Ectodermal cell (in vitro differentiated cells): ENCODE data around the gene ATG12.

ENCODE experiments used
- H3K27ac ChIP-seq: 2 replicates; pipeline ENCODE4 v1.7.0; 2013; ENCODE audit warnings: mild to moderate bottlenecking, low read depth, low read length; ENCODE audit not compliant: insufficient read depth, poor library complexity, severe bottlenecking
- H3K27me3 ChIP-seq: 2 replicates; pipeline ENCODE4 v1.7.0; 2013; ENCODE audit warnings: mild to moderate bottlenecking, low read length; ENCODE audit not compliant: insufficient read depth, control insufficient read depth, poor library complexity, severe bottlenecking
- H3K36me3 ChIP-seq: one replicate; pipeline ENCODE4 v1.7.0; 2013; ENCODE audit warnings: low read length; ENCODE audit not compliant: control insufficient read depth, insufficient read depth
- H3K4me1 ChIP-seq: one replicate; pipeline ENCODE4 v1.7.0; 2013; ENCODE audit warnings: low read length; ENCODE audit not compliant: control insufficient read depth, insufficient read depth
- H3K4me3 ChIP-seq: 2 replicates; pipeline ENCODE4 v1.7.0; 2013; ENCODE audit warnings: low read depth, low read length, control low read depth; ENCODE audit not compliant: insufficient read depth
- H3K9me3 ChIP-seq: 2 replicates; pipeline ENCODE4 v1.7.0; 2013; ENCODE audit warnings: mild to moderate bottlenecking, low read length, moderate library complexity; ENCODE audit not compliant: control insufficient read depth
- WGBS, 2 experiments: methylation state at CpG; one replicate each; pipeline ENCODE4 v1.1.7; 2013; ENCODE audit warnings: missing lambda C conversion rate in 2 of 2; 5-methylcytosine and 5-hydroxymethylcytosine counted together

Gene ATG12

DNA sequence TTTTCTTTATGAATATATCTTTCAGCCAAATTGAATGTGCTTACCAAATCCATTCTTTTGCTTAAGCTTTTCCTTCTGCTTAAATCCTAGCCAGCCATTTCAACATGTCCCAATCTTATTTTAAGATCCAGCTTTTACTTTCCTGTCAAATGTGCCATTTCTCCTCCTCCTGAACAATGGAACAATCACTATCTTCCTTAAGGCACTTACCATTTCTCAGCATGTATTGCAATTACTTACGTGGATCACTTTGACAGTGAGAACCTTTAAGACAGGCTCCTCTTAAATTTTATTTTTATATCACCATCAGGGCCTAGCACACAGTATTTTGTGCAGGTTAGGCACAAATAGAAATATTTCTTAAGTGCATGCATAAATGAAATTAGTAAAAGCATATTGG lies 20.5 kb downstream of the ATG12 start:
- H3K27ac ChIP-seq = no peak overlapping the region

DNA sequence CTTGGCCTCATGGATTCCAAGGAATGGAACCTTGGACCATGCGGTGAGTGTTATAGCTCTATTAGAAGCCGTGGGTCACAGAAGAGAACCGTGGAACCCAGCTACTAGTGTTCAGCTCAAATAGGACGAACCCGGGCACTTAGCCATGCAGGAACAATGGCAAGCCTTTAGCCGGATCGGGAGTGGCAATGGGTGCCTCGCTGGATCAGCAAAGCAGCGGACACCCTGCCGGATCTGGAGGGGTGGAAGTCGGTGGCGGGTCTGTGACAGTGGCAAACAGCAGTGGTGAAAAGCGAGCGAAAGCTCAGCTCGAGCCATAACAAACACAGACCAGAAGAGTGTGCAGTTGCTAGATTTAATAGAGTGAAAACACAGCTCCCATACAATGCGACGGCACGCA lies 22.5 kb downstream of the ATG12 start:
- Histone ChIP-seq H3K9me3 (no peaks in the 10 kb centered on the region), H3K4me1 (peaks cover 3% of the 10 kb centered on the region), H3K36me3 (no peaks in the 10 kb centered on the region), H3K27ac (no peak overlapping the region), H3K4me3 (no peak overlapping the region), H3K27me3 (peaks cover 25% of the 10 kb centered on the region)
- WGBS, 2 experiments = 93 to 94% methylated on average over 18 of the region's 18 CpGs

More for the DNA sequence above, 20.5 kb downstream of the ATG12 start:
- no peaks in the 10 kb centered on the region for H3K9me3 ChIP-seq
- no peak overlapping the region for H3K4me3 ChIP-seq
- H3K27me3 ChIP-seq = peaks cover 5% of the 10 kb centered on the region
- H3K36me3 ChIP-seq = no peaks in the 10 kb centered on the region
- H3K4me1 ChIP-seq = no peaks in the 10 kb centered on the region
- 89 to 93% methylated on average over 1 of the region's 1 CpG for WGBS, 2 experiments

DNA sequence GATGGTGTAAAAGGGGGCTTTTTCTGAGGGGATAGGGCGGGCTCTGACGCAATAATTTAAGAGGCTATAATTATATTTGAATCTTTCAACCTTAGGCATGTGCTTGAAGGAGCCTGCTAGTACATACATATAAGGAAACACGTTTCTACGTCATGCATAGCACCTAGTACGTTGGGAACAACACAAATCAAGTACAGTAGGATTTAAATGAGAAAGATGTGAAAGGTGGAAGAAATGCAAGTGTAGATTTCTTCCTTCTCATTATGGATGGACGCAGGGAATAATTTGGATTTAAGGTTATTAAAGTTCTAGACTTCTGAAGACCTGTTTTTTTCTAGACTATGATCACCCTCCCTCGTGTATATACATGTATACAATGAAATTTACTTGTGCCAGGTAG lies 24.0 kb downstream of the ATG12 start:
- H3K9me3 ChIP-seq = no peaks in the 10 kb centered on the region
- H3K27me3 ChIP-seq = peaks cover 26% of the 10 kb centered on the region
- no peaks in the 10 kb centered on the region for H3K36me3 ChIP-seq
- H3K4me3 ChIP-seq = no peak overlapping the region
- peaks cover 3% of the 10 kb centered on the region for H3K4me1 ChIP-seq
- 89 to 94% methylated on average over 3 to 7 of the region's 7 CpGs for WGBS, 2 experiments
- H3K27ac ChIP-seq = no peak overlapping the region

DNA sequence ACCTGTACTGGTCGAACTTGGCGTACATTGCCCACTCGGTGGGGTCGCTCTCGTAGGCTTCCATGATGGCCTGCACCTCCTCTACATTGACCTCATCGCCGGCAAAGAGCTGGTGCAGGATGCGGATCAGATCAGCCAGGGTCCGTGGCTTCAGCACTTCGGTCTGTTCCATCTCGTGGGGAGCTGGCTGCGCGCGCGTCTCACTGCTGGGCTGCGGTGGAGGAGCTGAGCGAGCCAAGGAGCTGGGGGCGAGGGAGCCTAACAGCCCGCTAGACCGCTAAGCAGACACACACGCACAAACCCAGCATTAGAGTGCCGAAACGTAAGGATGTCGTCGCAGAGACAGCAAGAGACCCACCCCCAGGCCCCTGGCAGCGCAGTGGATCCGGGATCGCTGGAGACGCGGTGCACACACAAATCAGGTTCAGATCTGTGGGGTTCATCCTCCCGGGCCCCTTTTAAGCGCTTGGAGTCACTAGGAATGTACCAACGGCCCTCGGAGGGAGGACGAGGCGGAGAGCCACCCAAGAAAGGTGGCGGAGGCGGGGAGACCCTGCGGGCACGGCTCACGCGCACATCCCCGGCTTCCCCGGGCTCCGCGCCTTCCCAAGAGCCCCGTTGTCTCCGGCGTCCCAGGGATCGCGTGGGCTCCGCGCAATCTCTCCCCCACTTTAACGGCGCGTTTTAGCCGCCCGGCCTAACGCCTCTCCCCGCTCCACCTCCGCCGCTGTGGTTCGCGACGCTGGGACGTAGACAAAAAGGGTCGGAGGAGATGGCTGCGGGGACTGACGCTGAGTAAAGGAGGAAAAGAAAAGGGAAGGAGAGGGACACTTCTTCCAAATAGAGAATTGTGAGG lies 24.9 kb downstream of the ATG12 start, which contains the start of gene CDO1:
Gene CDO1 (minus strand): TSS at position 434 of the 856 bp plus-strand sequence. CDS start 262 bp downstream, at position 172.
- Histone ChIP-seq H3K36me3 (no peaks in the 10 kb centered on the region), H3K27ac (peak within 1 kb of the TSS; percentile 92), H3K4me3 (peak within 1 kb of the TSS; percentile 84), H3K27me3 (peaks cover 26% of the 10 kb centered on the region), H3K4me1 (peaks cover 3% of the 10 kb centered on the region), H3K9me3 (no peaks in the 10 kb centered on the region)
- WGBS, 2 experiments = 0% methylated on average over 69 of the region's 69 CpGs

DNA sequence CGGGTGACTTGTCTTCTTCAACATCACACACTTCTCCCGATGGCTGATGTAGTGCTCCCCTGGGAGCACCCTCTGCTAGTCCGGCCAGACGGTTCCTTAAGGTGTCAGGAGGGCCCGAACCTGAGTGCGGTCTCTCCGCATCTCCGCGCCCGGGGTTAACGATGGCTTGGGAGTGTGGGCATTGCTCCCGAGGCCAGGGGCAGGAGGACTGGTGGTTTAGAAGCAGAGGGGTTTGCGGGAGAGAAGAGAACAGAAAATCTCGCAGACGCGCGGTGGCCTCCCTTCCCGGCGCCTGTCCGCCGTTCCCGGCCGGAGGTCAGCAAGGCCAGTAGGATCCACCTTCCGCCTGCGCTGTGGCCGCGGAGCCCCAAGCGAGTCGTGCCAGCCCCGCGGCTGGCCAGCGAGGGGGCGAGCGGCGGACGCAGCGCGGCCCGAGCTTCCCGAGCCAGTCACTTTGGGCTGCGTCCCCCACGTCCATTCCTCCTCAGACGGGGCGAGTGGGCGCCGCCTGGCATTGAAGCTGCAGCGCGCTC lies 25.6 kb downstream of the ATG12 start:
- Histone ChIP-seq H3K27ac (no peak overlapping the region), H3K4me1 (peaks cover 3% of the 10 kb centered on the region), H3K36me3 (no peaks in the 10 kb centered on the region), H3K9me3 (no peaks in the 10 kb centered on the region), H3K4me3 (peak overlapping the region; percentile 84), H3K27me3 (peaks cover 26% of the 10 kb centered on the region)
- 1% methylated on average over 48 of the region's 48 CpGs for WGBS, 2 experiments

DNA sequence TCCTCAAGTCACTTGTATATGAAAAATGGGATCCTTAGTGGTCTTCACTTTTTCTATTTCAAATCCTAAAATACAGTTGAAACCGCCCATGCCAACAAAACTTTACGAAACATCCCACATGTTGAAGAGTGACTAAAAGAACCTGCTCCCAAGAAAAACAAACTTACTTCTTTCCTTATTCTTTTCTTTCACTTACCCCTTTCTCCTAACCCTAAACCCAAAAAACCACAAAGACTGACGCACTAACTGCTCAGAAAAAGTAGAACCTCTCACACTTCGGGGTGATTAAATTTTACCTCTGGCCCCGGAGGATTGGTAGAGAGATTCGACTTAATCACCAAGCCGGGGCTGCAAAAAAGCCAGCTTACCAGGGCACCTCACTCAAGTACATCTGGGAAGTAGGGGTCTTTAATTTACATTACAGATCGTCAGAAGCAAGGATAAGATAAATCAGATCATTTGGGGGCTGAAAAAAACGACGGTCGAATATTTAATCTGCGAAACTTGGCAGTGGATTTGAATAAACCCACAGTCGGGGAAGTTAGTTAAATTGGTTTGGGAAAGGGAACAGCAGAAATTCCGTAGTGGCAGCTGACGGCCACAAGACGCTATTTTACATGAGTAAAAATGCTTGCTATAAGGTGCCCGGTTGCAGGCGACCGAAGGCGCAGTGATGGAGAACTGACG lies 26.2 kb downstream of the ATG12 start:
- no peak overlapping the region for H3K27ac ChIP-seq
- whole genome bisulfite sequencing, 2 experiments = 27 to 32% methylated on average over 21 of the region's 21 CpGs
- peaks cover 3% of the 10 kb centered on the region for H3K4me1 ChIP-seq
- peaks cover 26% of the 10 kb centered on the region for H3K27me3 ChIP-seq
- peak overlapping the region; percentile 84 for H3K4me3 ChIP-seq
- no peaks in the 10 kb centered on the region for H3K36me3 ChIP-seq
- H3K9me3 ChIP-seq = no peaks in the 10 kb centered on the region

DNA sequence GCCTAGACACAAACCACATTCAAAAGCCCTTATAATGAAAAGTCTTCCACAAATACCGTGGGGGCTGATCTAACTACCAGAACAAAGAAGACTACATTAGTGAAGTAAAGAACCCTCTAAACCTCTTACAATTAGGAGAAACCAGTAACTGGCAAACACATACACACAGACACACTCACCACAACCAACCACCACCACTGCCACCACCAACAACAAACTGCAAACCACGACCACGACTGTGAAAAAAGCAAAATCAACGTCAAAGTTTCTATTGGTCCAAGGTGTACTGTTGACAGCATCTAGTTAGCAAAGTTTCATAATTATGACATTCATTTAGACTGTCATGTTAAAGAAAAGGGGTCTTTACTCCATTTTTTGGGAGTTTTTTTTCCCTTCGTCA lies 27.6 kb downstream of the ATG12 start:
- WGBS, 2 experiments = 87 to 89% methylated on average over 5 of the region's 5 CpGs
- peaks cover 3% of the 10 kb centered on the region for H3K4me1 ChIP-seq
- H3K4me3 ChIP-seq = no peak overlapping the region
- no peaks in the 10 kb centered on the region for H3K36me3 ChIP-seq
- no peaks in the 10 kb centered on the region for H3K9me3 ChIP-seq
- peaks cover 26% of the 10 kb centered on the region for H3K27me3 ChIP-seq
- no peak overlapping the region for H3K27ac ChIP-seq

DNA sequence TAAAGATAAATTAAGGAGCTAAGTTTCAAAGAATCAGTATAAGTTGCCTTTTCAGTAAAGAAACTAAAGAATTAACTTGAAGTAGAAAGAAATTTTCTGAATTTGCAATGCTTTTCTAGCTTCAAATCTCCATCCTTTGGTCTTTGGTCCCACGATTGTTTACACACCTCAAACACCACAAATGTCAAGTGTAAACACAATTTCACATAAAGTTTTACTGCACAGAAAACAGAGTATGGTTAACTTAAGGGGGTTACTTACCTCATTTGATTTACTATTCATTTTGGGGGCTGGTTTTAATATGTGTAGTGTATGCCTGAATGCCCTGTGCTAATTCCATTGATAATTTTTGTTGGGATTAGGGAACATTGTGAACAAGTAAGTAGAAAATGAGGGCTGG lies 29.0 kb downstream of the ATG12 start:
- H3K27me3 ChIP-seq = peaks cover 26% of the 10 kb centered on the region
- WGBS, 2 experiments = 100% methylated on average over 1 of the region's 1 CpG
- no peaks in the 10 kb centered on the region for H3K36me3 ChIP-seq
- H3K4me3 ChIP-seq = no peak overlapping the region
- peaks cover 3% of the 10 kb centered on the region for H3K4me1 ChIP-seq
- H3K27ac ChIP-seq = no peak overlapping the region
- H3K9me3 ChIP-seq = no peaks in the 10 kb centered on the region

DNA sequence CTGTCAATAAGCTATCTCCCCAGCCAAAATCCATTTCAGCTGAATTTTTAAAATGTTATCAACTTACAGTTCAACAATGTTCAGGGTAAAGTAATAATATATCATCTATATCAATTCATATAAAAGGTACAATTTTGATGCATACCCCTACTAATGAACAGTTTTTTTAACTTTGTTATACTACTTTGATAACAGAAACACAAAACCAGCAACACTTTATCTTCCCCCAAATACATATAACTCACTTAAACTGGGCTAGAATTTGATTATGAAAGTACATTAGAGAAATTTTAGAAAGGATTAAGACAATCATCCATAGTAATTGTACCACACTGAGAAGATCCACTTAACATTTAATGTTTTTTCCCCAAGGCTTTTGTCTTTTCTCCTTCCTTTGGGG lies 30.0 kb downstream of the ATG12 start:
- no peak overlapping the region for H3K27ac ChIP-seq
- no peak overlapping the region for H3K4me3 ChIP-seq
- H3K27me3 ChIP-seq = peaks cover 26% of the 10 kb centered on the region
- no peaks in the 10 kb centered on the region for H3K9me3 ChIP-seq
- H3K36me3 ChIP-seq = no peaks in the 10 kb centered on the region
- H3K4me1 ChIP-seq = peaks cover 3% of the 10 kb centered on the region

DNA sequence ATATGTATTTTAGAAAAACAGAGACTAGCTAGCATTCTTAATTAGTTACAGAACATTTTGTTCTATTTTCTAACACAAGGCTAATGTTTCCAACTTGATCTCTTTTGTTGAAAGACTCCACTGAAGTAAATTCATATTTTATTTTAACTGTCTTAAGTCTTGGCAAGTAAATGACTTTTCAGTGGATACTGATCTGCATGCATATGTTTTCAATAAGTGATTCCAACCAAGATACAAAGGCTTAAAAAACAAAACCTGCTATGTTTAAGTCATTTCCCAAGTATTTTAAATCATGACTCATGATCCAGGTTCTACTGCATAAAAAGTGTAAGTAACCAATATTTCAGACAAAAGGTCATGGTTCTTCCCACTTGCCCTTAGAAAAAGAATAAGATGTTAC lies 30.6 kb downstream of the ATG12 start:
- Histone ChIP-seq H3K4me3 (no peak overlapping the region), H3K36me3 (no peaks in the 10 kb centered on the region), H3K27me3 (peaks cover 21% of the 10 kb centered on the region), H3K27ac (no peak overlapping the region), H3K9me3 (no peaks in the 10 kb centered on the region), H3K4me1 (peaks cover 3% of the 10 kb centered on the region)
